Natural killer cell (primary cell): ENCODE data around the gene ECE1. TPM values are rescaled to one million over a fixed set of nuclear protein-coding genes. Genes with fewer than 3 reads are reported as not detected.

Experiments
- ATAC-seq, 3 donors: fragments of 150-1000 bp in 2 of 3; fragments of 200-7000 bp in 1 of 3; cut with Tn5 transposase; 1 replicate in 1 of 3; 2 replicates in 2 of 3; pipeline ENCODE4 v1.10.0; 2021; ENCODE audit warnings: mild to moderate bottlenecking in 2 of 3, moderate library complexity in 2 of 3
- DNase-seq, 2 donors: peaks; one replicate each; pipeline versions ENCODE4 v3.0.0 to v3.0.0-alpha.2; 2013 to 2021; ENCODE audit warnings: mixed read lengths in 1 of 2
- H3K27ac ChIP-seq: one replicate; pipeline ENCODE4 v1.5.1; 2013; ENCODE audit warnings: mild to moderate bottlenecking, low read length
- H3K27me3 ChIP-seq: one replicate; pipeline ENCODE4 v1.6.1; 2013; ENCODE audit warnings: low read length; ENCODE audit not compliant: control insufficient read depth, insufficient read depth
- H3K36me3 ChIP-seq: one replicate; pipeline ENCODE4 v1.6.1; 2013; ENCODE audit warnings: low read length; ENCODE audit not compliant: control insufficient read depth, insufficient read depth
- H3K4me1 ChIP-seq: one replicate; pipeline ENCODE4 v1.6.1; 2013; ENCODE audit warnings: low read length; ENCODE audit not compliant: control insufficient read depth, insufficient read depth
- H3K4me3 ChIP-seq: one replicate; pipeline ENCODE4 v1.5.1; 2013; ENCODE audit warnings: low read length
- H3K9me3 ChIP-seq: one replicate; pipeline ENCODE4 v1.6.1; 2013; ENCODE audit warnings: low read length; ENCODE audit not compliant: control insufficient read depth, insufficient read depth
- H3K27ac Mint-ChIP-seq, 2 donors: one replicate each; pipeline ENCODE4 v1.8.0; 2022; ENCODE audit warnings: mild to moderate bottlenecking in 2 of 2, mixed read lengths in 2 of 2, moderate library complexity in 1 of 2
- H3K27me3 Mint-ChIP-seq, 2 donors: one replicate each; pipeline ENCODE4 v1.8.0; 2022; ENCODE audit warnings: low read depth in 2 of 2, mixed read lengths in 2 of 2
- H3K36me3 Mint-ChIP-seq: one replicate; pipeline ENCODE4 v1.8.0; 2022; ENCODE audit warnings: mixed read lengths
- H3K4me1 Mint-ChIP-seq, 2 donors: one replicate each; pipeline ENCODE4 v1.8.0; 2022; ENCODE audit warnings: mixed read lengths in 2 of 2
- H3K4me3 Mint-ChIP-seq: one replicate; pipeline ENCODE4 v1.8.0; 2022; ENCODE audit warnings: mild to moderate bottlenecking, moderate library complexity, mixed read lengths
- H3K9me3 Mint-ChIP-seq, 2 donors: one replicate each; pipeline ENCODE4 v1.8.0; 2022; ENCODE audit warnings: mixed read lengths in 2 of 2
- CTCF ChIP-seq: fragments of 200-600 bp; IDR thresholded peaks from one replicate; pipeline ENCODE4 v1.8.0; 2022; ENCODE audit warnings: antibody characterized with exemption
- WGBS: methylation state at CpG from one replicate; pipeline ENCODE4 v1.1.7; 2013; ENCODE audit warnings: missing lambda C conversion rate; ENCODE audit not compliant: insufficient coverage; 5-methylcytosine and 5-hydroxymethylcytosine counted together
- intact Hi-C: fragments of 100-400 bp; cut with micrococcal nuclease; formaldehyde crosslinking; loops from one replicate; pipeline ENCODE4 v1.14.2; 2022
- total RNA-seq, 4 donors: library from RNA; stranded (reverse); fragments of 120-200 nt in 1 of 4; gene quantifications; one replicate each; pipeline versions ENCODE4 v1.2.3 to v1.2.4, GENCODE V29; 2013 to 2022

The ECE1 gene
- total RNA-seq, 3 donors from 2014 or later (not counting 1 experiment from before 2014, with no cell fraction given), result 47.2 to 70.1 (median 50.7) TPM

- no peak overlapping the region for H3K27ac Mint-ChIP-seq
- Histone ChIP-seq H3K4me1 (peaks cover 20% of the 10 kb centered on the region), H3K36me3 (no peaks in the 10 kb centered on the region), H3K27ac (no peak overlapping the region), H3K27me3 (no peaks in the 10 kb centered on the region), H3K4me3 (no peak overlapping the region), H3K9me3 (no peaks in the 10 kb centered on the region)
- peaks cover 28 to 56% of the 10 kb centered on the region in 2 donors for H3K4me1 Mint-ChIP-seq
- H3K36me3 Mint-ChIP-seq, result no peaks in the 10 kb centered on the region
- WGBS, result 96% methylated on average over 16 of the region's 16 CpGs
- intact Hi-C loops, result no loop called here
- ATAC-seq (no peak), DNase-seq (no peak)
- H3K27me3 Mint-ChIP-seq, result no peaks in the 10 kb centered on the region
- no peak overlapping the region for H3K4me3 Mint-ChIP-seq
- no peaks in the 10 kb centered on the region for H3K9me3 Mint-ChIP-seq
- TF ChIP-seq CTCF, result no peak
Measured at GRCh38 chr1:21318714-21319159, 28.5 kb upstream of the ECE1 start.

- no peak overlapping the region for H3K4me3 Mint-ChIP-seq
- no peaks in the 10 kb centered on the region for H3K36me3 Mint-ChIP-seq
- no peak for ATAC-seq
- Histone ChIP-seq H3K36me3 (no peaks in the 10 kb centered on the region), H3K9me3 (no peaks in the 10 kb centered on the region), H3K4me3 (no peak overlapping the region), H3K4me1 (peaks cover 15% of the 10 kb centered on the region), H3K27me3 (no peaks in the 10 kb centered on the region), H3K27ac (no peak overlapping the region)
- no peaks in the 10 kb centered on the region for H3K9me3 Mint-ChIP-seq
- intact Hi-C loops, result no loop called here
- H3K27me3 Mint-ChIP-seq, result no peaks in the 10 kb centered on the region
- TF ChIP-seq CTCF, result no peak
- H3K27ac Mint-ChIP-seq, result no peak overlapping the region
- peaks cover 26 to 56% of the 10 kb centered on the region in 2 donors for H3K4me1 Mint-ChIP-seq
- DNase-seq, result no peak
- WGBS, result 96% methylated on average over 12 of the region's 13 CpGs
Measured at GRCh38 chr1:21318057-21318713, 27.9 kb upstream of the ECE1 start.

GRCh38 chr1:21317690-21318043 is 27.4 kb upstream of the ECE1 start:
- Histone ChIP-seq H3K27me3 (no peaks in the 10 kb centered on the region), H3K27ac (no peak overlapping the region), H3K36me3 (no peaks in the 10 kb centered on the region), H3K4me1 (peaks cover 10% of the 10 kb centered on the region), H3K9me3 (no peaks in the 10 kb centered on the region), H3K4me3 (no peak overlapping the region)
- Mint-ChIP-seq H3K4me3 (no peak overlapping the region), H3K27ac (no peak overlapping the region), H3K36me3 (no peaks in the 10 kb centered on the region), H3K27me3 (no peaks in the 10 kb centered on the region), H3K4me1 (peaks cover 21 to 56% of the 10 kb centered on the region in 2 donors), H3K9me3 (no peaks in the 10 kb centered on the region)
- intact Hi-C loops, result no loop called here
- ATAC-seq, result no peak
- no peak for TF ChIP-seq CTCF
- no peak for DNase-seq
- 95% methylated on average over 9 of the region's 9 CpGs for WGBS
